GM13977 (cell line): Measurements from ENCODE around the gene TBX10.

ENCODE experiments used
- DNase-seq: peaks from one replicate; pipeline ENCODE4 v3.0.0; 2012; ENCODE audit warnings: low spot score
- in situ Hi-C: fragments of 300-500 bp; cut with MboI; formaldehyde crosslinking; loops from one replicate; pipeline ENCODE4 v1.12.0; 2022; ENCODE audit warnings: low sequenced_read_pairs, low pct_unique_long_range_greater_than_20kb, mixed read lengths, inconsistent platforms; ENCODE audit not compliant: unreplicated experiment
- TF ChIP-seq, protein P1 (sequence below): IDR thresholded peaks from 2 replicates; pipeline ENCODE4 v1.5.1; 2012; ENCODE audit warnings: mild to moderate bottlenecking, control low read depth; ENCODE audit not compliant: insufficient read depth; ENCODE audit errors: extremely low read depth, missing control alignments

The TBX10 gene

DNA sequence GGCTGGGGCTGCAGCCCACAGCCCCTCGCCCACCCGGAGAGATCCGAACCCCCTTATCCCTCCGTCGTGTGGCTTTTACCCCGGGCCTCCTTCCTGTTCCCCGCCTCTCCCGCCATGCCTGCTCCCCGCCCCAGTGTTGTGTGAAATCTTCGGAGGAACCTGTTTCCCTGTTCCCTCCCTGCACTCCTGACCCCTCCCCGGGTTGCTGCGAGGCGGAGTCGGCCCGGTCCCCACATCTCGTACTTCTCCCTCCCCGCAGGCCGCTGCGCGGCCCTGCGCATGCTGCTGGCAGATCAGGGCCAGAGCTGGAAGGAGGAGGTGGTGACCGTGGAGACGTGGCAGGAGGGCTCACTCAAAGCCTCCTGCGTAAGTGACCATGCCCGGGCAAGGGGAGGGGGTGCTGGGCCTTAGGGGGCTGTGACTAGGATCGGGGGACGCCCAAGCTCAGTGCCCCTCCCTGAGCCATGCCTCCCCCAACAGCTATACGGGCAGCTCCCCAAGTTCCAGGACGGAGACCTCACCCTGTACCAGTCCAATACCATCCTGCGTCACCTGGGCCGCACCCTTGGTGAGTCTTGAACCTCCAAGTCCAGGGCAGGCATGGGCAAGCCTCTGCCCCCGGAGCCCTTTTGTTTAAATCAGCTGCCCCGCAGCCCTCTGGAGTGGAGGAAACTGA lies 55.2 kb downstream of the TBX10 start:
- TF ChIP-seq, protein P1, sequence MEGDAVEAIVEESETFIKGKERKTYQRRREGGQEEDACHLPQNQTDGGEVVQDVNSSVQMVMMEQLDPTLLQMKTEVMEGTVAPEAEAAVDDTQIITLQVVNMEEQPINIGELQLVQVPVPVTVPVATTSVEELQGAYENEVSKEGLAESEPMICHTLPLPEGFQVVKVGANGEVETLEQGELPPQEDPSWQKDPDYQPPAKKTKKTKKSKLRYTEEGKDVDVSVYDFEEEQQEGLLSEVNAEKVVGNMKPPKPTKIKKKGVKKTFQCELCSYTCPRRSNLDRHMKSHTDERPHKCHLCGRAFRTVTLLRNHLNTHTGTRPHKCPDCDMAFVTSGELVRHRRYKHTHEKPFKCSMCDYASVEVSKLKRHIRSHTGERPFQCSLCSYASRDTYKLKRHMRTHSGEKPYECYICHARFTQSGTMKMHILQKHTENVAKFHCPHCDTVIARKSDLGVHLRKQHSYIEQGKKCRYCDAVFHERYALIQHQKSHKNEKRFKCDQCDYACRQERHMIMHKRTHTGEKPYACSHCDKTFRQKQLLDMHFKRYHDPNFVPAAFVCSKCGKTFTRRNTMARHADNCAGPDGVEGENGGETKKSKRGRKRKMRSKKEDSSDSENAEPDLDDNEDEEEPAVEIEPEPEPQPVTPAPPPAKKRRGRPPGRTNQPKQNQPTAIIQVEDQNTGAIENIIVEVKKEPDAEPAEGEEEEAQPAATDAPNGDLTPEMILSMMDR, result no peak
- in situ Hi-C loops, result no loop called here

DNA sequence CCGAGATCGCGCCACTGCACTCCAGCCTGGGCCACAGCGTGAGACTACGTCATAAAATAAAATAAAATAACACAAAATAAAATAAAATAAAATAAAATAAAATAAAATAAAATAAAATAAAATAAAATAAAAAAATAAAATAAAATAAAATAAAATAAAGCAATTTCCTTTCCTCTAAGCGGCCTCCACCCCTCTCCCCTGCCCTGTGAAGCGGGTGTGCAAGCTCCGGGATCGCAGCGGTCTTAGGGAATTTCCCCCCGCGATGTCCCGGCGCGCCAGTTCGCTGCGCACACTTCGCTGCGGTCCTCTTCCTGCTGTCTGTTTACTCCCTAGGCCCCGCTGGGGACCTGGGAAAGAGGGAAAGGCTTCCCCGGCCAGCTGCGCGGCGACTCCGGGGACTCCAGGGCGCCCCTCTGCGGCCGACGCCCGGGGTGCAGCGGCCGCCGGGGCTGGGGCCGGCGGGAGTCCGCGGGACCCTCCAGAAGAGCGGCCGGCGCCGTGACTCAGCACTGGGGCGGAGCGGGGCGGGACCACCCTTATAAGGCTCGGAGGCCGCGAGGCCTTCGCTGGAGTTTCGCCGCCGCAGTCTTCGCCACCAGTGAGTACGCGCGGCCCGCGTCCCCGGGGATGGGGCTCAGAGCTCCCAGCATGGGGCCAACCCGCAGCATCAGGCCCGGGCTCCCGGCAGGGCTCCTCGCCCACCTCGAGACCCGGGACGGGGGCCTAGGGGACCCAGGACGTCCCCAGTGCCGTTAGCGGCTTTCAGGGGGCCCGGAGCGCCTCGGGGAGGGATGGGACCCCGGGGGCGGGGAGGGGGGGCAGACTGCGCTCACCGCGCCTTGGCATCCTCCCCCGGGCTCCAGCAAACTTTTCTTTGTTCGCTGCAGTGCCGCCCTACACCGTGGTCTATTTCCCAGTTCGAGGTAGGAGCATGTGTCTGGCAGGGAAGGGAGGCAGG lies 56.0 kb downstream of the TBX10 start, which contains the start of gene GSTP1:
Gene GSTP1 (plus strand): TSS at position 566 of the 958 bp plus-strand sequence. CDS start 32 bp downstream, at position 598.
- in situ Hi-C loops, result no loop called here
- DNase-seq, result peak; percentile 91
- TF ChIP-seq, protein P1, result peak; percentile 69

More for the DNA sequence above, 55.2 kb downstream of the TBX10 start:
- DNase-seq, result peak; percentile 43

DNA sequence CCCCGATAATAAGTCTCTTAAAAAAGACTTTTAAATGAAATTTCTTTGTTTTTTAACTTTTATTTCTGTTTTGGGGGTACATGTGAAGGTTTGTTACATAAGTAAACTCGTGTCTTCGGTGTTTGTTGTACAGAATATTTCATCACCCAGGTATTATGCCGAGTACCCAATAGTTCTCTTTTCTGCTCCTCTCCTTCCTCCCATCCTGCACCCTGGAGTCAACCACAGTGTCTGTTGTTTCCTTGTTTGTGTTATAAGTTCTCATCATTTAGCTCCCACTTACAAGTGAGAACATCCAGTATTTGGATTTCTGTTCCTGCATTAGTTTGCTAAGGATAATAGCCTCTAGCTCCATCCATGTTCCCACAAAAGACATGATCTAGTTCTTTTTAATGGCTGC lies 57.6 kb downstream of the TBX10 start:
- no peak for DNase-seq
- TF ChIP-seq, protein P1, result no peak
- in situ Hi-C loops, result no loop called here

DNA sequence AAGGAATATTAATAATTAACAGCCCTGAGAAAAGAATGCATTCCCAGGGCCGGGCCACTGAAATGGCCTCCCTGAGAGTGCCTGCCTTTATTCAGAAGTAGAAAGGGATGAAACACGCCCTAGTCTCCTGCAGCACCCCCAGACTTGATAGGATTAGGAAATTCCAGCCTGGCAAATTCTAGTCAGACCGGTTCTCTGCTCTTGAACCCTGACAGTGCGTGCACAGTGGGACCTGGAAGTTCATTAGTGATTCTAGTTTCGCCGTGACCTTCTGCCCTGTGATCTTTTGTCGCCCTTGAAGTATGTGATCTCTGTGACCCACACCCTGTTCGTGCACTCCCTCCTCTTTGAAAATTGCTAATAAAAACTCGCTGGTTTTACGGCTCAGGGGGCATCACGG lies 58.1 kb downstream of the TBX10 start:
- DNase-seq, result no peak
- in situ Hi-C loops, result no loop called here
- TF ChIP-seq, protein P1, result no peak
